Measurements from ENCODE around the gene BDP1. TPM values are rescaled to one million over a fixed set of nuclear protein-coding genes. Genes with fewer than 3 reads are reported as not detected.
"Not testable (repeated sequence)": the region's sequence is repeated elsewhere in the genome, so short reads cannot be mapped to it uniquely, and the experiment has no call there.

BDP1 gene
- total and polyA plus RNA-seq, 12 donors, result 6.1 to 37.2 (median 17.8) TPM

GRCh38 chr5:71576241-71576640, 120.8 kb downstream of the BDP1 start:
- intact Hi-C loops (cut with DNase I), result no loop called here
- Histone ChIP-seq H3K4me3 (no peak overlapping the region), H3K36me3 (replicated peaks in 1 of 2) (no peaks in the 10 kb centered on the region), H3K4me1 (replicated peaks in 1 of 2) (no peaks in the 10 kb centered on the region), H3K9me3 (replicated peaks in 1 of 3) (no peaks in the 10 kb centered on the region), H3K27me3 (no peaks in the 10 kb centered on the region), H3K27ac (no peak overlapping the region)
- no peak for TF ChIP-seq POLR2A (IDR thresholded peaks at IDR 0.05)
- TF ChIP-seq, protein P1, sequence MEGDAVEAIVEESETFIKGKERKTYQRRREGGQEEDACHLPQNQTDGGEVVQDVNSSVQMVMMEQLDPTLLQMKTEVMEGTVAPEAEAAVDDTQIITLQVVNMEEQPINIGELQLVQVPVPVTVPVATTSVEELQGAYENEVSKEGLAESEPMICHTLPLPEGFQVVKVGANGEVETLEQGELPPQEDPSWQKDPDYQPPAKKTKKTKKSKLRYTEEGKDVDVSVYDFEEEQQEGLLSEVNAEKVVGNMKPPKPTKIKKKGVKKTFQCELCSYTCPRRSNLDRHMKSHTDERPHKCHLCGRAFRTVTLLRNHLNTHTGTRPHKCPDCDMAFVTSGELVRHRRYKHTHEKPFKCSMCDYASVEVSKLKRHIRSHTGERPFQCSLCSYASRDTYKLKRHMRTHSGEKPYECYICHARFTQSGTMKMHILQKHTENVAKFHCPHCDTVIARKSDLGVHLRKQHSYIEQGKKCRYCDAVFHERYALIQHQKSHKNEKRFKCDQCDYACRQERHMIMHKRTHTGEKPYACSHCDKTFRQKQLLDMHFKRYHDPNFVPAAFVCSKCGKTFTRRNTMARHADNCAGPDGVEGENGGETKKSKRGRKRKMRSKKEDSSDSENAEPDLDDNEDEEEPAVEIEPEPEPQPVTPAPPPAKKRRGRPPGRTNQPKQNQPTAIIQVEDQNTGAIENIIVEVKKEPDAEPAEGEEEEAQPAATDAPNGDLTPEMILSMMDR (IDR thresholded peaks at IDR 0.05), result no peak
- WGBS, 4 donors, result 96 to 100% (median 98%) methylated on average over 3 of the region's 3 CpGs
- no peak for DNase-seq

DNA sequence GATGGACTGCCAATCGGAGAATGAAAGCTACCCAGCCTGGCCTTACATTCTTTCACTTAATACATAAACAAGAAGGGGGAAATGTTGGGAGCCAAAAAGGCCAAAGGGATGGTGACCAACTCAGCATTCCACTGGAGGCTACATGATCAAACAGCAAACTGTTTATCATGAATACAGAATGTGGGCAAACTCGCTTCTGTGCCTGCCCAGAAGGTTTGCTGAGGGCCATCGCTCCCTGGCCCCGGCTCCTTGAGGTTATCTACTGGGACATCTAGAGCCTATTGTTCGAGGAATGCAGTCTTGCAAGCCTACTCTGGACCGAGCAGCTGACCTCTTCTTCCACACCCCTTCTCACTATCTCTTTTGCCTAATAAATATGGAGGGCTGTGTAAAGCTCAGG, 122.4 kb downstream of the BDP1 start:
- DNase-seq; H3K27ac ChIP-seq; H3K4me3 ChIP-seq; H3K36me3 ChIP-seq (replicated peaks in 1 of 2); H3K27me3 ChIP-seq; H3K9me3 ChIP-seq (replicated peaks in 1 of 3); H3K4me1 ChIP-seq (replicated peaks in 1 of 2); intact Hi-C loops (cut with DNase I): not testable (repeated sequence)
- 79 to 97% (median 88%) methylated on average over 6 of the region's 6 CpGs for WGBS, 4 donors

- Histone ChIP-seq H3K36me3 (replicated peaks in 1 of 2) (no peaks in the 10 kb centered on the region), H3K4me1 (replicated peaks in 1 of 2) (peaks cover 0 to 6% of the 10 kb centered on the region in 2 donors), H3K4me3 (no peak overlapping the region), H3K27ac (no peak overlapping the region), H3K9me3 (replicated peaks in 1 of 3) (no peaks in the 10 kb centered on the region), H3K27me3 (no peaks in the 10 kb centered on the region)
- 84 to 90% (median 88%) methylated on average over 4 of the region's 4 CpGs for WGBS, 4 donors
- TF ChIP-seq, protein P1 (IDR thresholded peaks at IDR 0.05), result no peak
- TF ChIP-seq POLR2A (IDR thresholded peaks at IDR 0.05), result no peak
- DNase-seq, result no peak
- intact Hi-C loops (cut with DNase I), result no loop called here
These were observed 127.6 kb downstream of the BDP1 start for GRCh38 chr5:71582945-71583584.

DNA sequence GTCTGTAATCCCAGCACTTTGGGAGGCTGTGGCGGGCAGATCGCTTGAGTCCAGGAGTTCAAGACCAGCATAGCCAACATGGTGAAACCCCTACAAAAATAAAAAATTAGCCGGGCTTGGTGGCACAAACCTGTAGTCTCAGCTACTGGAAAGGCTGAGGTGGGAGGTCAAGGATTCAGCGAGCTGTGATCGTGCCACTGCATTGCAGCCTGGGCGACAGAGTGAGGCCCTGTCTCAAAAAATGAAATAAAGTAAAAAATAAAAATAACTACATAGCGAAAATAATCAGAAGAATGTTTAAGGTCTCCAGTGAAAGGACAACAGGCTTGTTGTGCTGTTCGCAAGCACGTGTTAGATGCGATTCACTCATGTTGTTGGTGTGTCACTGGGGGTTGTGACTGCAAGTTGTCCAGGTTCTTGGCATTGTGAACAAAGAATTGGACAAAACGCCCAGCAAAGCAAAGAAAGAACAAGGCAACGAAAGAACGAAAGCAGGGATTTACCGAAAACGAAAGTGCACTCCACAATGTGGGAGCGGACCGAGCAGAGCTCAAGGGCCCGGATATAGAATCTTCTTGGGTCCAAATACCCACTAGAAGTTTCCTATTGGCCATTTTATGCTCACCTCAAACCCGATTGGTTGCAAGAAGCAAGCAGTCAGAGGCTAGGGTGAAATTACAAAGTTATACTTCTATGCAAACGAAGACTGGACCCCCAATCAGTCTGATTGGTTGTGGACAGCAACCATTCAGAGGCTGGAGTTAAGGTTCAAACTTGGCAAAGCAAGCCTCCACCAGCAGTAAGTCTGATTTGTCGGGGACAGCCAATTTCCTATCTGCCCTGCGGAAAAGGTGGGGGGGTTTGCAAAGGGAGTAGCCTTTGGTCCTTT, 130.8 kb downstream of the BDP1 start:
- Histone ChIP-seq H3K4me1 (replicated peaks in 1 of 2) (peaks cover 0 to 25% of the 10 kb centered on the region in 2 donors), H3K36me3 (replicated peaks in 1 of 2) (no peaks in the 10 kb centered on the region), H3K27ac (peak overlapping the region; percentile 18 to 93 (median 78)), H3K9me3 (replicated peaks in 1 of 3) (no peaks in the 10 kb centered on the region), H3K4me3 (peak overlapping the region; percentile 4 to 84 (median 36)), H3K27me3 (no peaks in the 10 kb centered on the region)
- 73 to 77% (median 76%) methylated on average over 22 of the region's 22 CpGs for WGBS, 4 donors
- intact Hi-C loops (cut with DNase I), result no loop called here
- peak; percentile 13 to 60 (median 34) for DNase-seq
- TF ChIP-seq, protein P1 (IDR thresholded peaks at IDR 0.05), result no peak
- TF ChIP-seq POLR2A (IDR thresholded peaks at IDR 0.05), result no peak

Data from adrenal gland (tissue), 12 donors.